Esophagus muscularis mucosa (tissue), 4 donors: Measurements from ENCODE around the gene GMFB. TPM values are rescaled to one million over a fixed set of nuclear protein-coding genes. Genes with fewer than 3 reads are reported as not detected.

Experiments used
- DNase-seq: peaks from one replicate; pipeline ENCODE4 v3.0.0-alpha.2; 2017; ENCODE audit errors: extremely low spot score
- H3K27ac ChIP-seq, 4 donors: fragments of 200-600 bp; sonication (generic); replicated peaks in 1 of 4; 1 replicate in 3 of 4; 2 replicates in 1 of 4; pipeline ENCODE4 v1.5.1; 2016 to 2019; ENCODE audit warnings: mild to moderate bottlenecking in 1 of 4
- H3K27me3 ChIP-seq, 4 donors: fragments of 200-600 bp; sonication (generic); one replicate each; pipeline versions ENCODE4 v1.5.1 to v1.6.0; 2016 to 2019
- H3K36me3 ChIP-seq, 4 donors: fragments of 200-600 bp; sonication (generic); one replicate each; pipeline ENCODE4 v1.5.1; 2016 to 2019
- H3K4me1 ChIP-seq, 4 donors: fragments of 200-600 bp; sonication (generic); one replicate each; pipeline ENCODE4 v1.5.1; 2016 to 2019
- H3K4me3 ChIP-seq, 4 donors: fragments of 200-600 bp; sonication (generic); 1 replicate in 2 of 4; 2 replicates in 2 of 4; pipeline ENCODE4 v1.5.1; 2016 to 2019; ENCODE audit warnings: mild to moderate bottlenecking in 4 of 4, moderate library complexity in 1 of 4
- H3K9me3 ChIP-seq, 4 donors: fragments of 200-600 bp; sonication (generic); 1 replicate in 3 of 4; 2 replicates in 1 of 4; pipeline ENCODE4 v1.5.1; 2016 to 2019
- CTCF ChIP-seq, 3 experiments: fragments of 200-600 bp in 2 of 3; fragments of 450-650 bp in 1 of 3; sonication (generic) in 2 of 3; IDR thresholded peaks; one replicate each; pipeline ENCODE4 v1.5.1; 2017 to 2019; ENCODE audit warnings: antibody characterized with exemption in 3 of 3, mild to moderate bottlenecking in 2 of 3, moderate library complexity in 1 of 3
- EP300 ChIP-seq: sonication (generic); formaldehyde crosslinking; IDR thresholded peaks from one replicate; pipeline ENCODE4 v1.6.1; 2017; ENCODE audit warnings: antibody characterized with exemption
- POLR2A ChIP-seq: fragments of 450-650 bp; IDR thresholded peaks from one replicate; pipeline ENCODE4 v1.6.1; 2017; ENCODE audit warnings: antibody characterized with exemption, moderate library complexity, mild to moderate bottlenecking, low read depth
- POLR2AphosphoS5 ChIP-seq, 2 donors: sonication (generic); formaldehyde crosslinking; IDR thresholded peaks; one replicate each; pipeline ENCODE4 v1.6.1; 2017; ENCODE audit warnings: antibody characterized with exemption in 2 of 2
- WGBS: methylation state at CpG from one replicate; pipeline ENCODE4 v1.1.5; 2018; 5-methylcytosine and 5-hydroxymethylcytosine counted together
- intact Hi-C: fragments of 100-400 bp; cut with DNase I; formaldehyde crosslinking; loops from one replicate; pipeline ENCODE4 v1.15.1; 2023
- total RNA-seq, 4 donors: library from RNA; depleted of rRNA; stranded (reverse); fragments of >200 nt; gene quantifications; one replicate each; pipeline versions ENCODE4 v1.1.0 to v1.2.1, GENCODE V29; 2016

GMFB gene
- total RNA-seq, 4 donors from 2014 or later: 21.4 to 49.4 (median 43.7) TPM

- H3K36me3 ChIP-seq: no peaks in the 10 kb centered on the region
- DNase-seq: no peak
- no peaks in the 10 kb centered on the region for H3K4me1 ChIP-seq
- WGBS: 87% methylated on average over 3 of the region's 3 CpGs
- H3K27me3 ChIP-seq: peaks cover 0 to 5% (median 0%) of the 10 kb centered on the region in 4 donors
- no peaks in the 10 kb centered on the region for H3K9me3 ChIP-seq
- intact Hi-C loops: no loop called here
- no peak for TF ChIP-seq POLR2A
- no peak for TF ChIP-seq POLR2AphosphoS5 (IDR thresholded peaks at IDR 0.05)
- no peak for TF ChIP-seq EP300
- no peak overlapping the region for H3K27ac ChIP-seq
- no peak overlapping the region for H3K4me3 ChIP-seq
Measured at GRCh38 chr14:54500744-54501143, 12.0 kb upstream of the GMFB start.

- 73% methylated on average over 7 of the region's 7 CpGs for WGBS
- DNase-seq: no peak
- no peak for TF ChIP-seq POLR2AphosphoS5 (IDR thresholded peaks at IDR 0.05)
- Histone ChIP-seq H3K9me3 (no peaks in the 10 kb centered on the region), H3K27ac (no peak overlapping the region), H3K4me1 (no peaks in the 10 kb centered on the region), H3K36me3 (no peaks in the 10 kb centered on the region), H3K4me3 (no peak overlapping the region), H3K27me3 (peaks cover 0 to 5% (median 0%) of the 10 kb centered on the region in 4 donors)
- intact Hi-C loops: no loop called here
Measured at GRCh38 chr14:54498579-54498978, 9.8 kb upstream of the GMFB start.

- no peak overlapping the region for H3K27ac ChIP-seq
- WGBS: 77% methylated on average over 5 of the region's 5 CpGs
Measured at GRCh38 chr14:54498095-54498531, 9.3 kb upstream of the GMFB start.

GRCh38 chr14:54497224-54497623 is 8.4 kb upstream of the GMFB start:
- no peaks in the 10 kb centered on the region for H3K9me3 ChIP-seq
- no peaks in the 10 kb centered on the region for H3K36me3 ChIP-seq
- TF ChIP-seq CTCF (IDR thresholded peaks at IDR 0.05): no peak
- TF ChIP-seq POLR2A: no peak
- no peak for TF ChIP-seq EP300
- TF ChIP-seq POLR2AphosphoS5 (IDR thresholded peaks at IDR 0.05): no peak
- DNase-seq: no peak
- H3K4me1 ChIP-seq: no peaks in the 10 kb centered on the region
- intact Hi-C loops: no loop called here
- no peak overlapping the region for H3K27ac ChIP-seq
- H3K27me3 ChIP-seq: peaks cover 0 to 5% (median 0%) of the 10 kb centered on the region in 4 donors
- no peak overlapping the region for H3K4me3 ChIP-seq
- WGBS: 75% methylated on average over 2 of the region's 2 CpGs

More at GRCh38 chr14:54498095-54498531, 9.3 kb upstream of the GMFB start:
- intact Hi-C loops: no loop called here
- no peaks in the 10 kb centered on the region for H3K36me3 ChIP-seq
- H3K4me3 ChIP-seq: no peak overlapping the region
- peaks cover 0 to 5% (median 0%) of the 10 kb centered on the region in 4 donors for H3K27me3 ChIP-seq
- DNase-seq: no peak
- no peaks in the 10 kb centered on the region for H3K4me1 ChIP-seq
- no peaks in the 10 kb centered on the region for H3K9me3 ChIP-seq
- TF ChIP-seq EP300 (no peak), CTCF (IDR thresholded peaks at IDR 0.05) (no peak), POLR2AphosphoS5 (IDR thresholded peaks at IDR 0.05) (no peak), POLR2A (no peak)

- no peak for DNase-seq
- Histone ChIP-seq H3K9me3 (no peaks in the 10 kb centered on the region), H3K27ac (no peak overlapping the region), H3K27me3 (no peaks in the 10 kb centered on the region), H3K4me3 (no peak overlapping the region), H3K4me1 (peaks cover 7 to 10% (median 9%) of the 10 kb centered on the region in 4 donors), H3K36me3 (no peaks in the 10 kb centered on the region)
- intact Hi-C loops: no loop called here
- no peak for TF ChIP-seq EP300
- TF ChIP-seq CTCF (IDR thresholded peaks at IDR 0.05): no peak
- TF ChIP-seq POLR2A: no peak
- no peak for TF ChIP-seq POLR2AphosphoS5 (IDR thresholded peaks at IDR 0.05)
- WGBS: 63% methylated on average over 13 of the region's 13 CpGs
Measured at GRCh38 chr14:54493293-54493692, 4.5 kb upstream of the GMFB start.
